Fibroblast of lung (primary cell): ENCODE measurements around the gene SELENOI. TPM values are rescaled to one million over a fixed set of nuclear protein-coding genes. Genes with fewer than 3 reads are reported as not detected.

Experiments used
- DNase-seq, 2 donors: peaks; one replicate each; pipeline versions ENCODE4 v3.0.0 to v3.0.0-alpha.2; 2010; ENCODE audit warnings: low read depth in 2 of 2
- H2AFZ ChIP-seq: 2 replicates; pipeline ENCODE4 v1.5.1; 2012; ENCODE audit warnings: low read length, control low read depth, inconsistent platforms
- H3K27ac ChIP-seq: 2 replicates; pipeline ENCODE4 v1.5.1; 2011; ENCODE audit warnings: low read length, control low read depth; ENCODE audit not compliant: insufficient read depth
- H3K27me3 ChIP-seq: 2 replicates; pipeline ENCODE4 v1.5.1; 2011; ENCODE audit warnings: mild to moderate bottlenecking, low read length; ENCODE audit not compliant: control insufficient read depth, insufficient read depth
- H3K36me3 ChIP-seq: 2 replicates; pipeline ENCODE4 v1.5.1; 2011; ENCODE audit warnings: low read length; ENCODE audit not compliant: control insufficient read depth, insufficient read depth
- H3K4me1 ChIP-seq: 2 replicates; pipeline ENCODE4 v1.5.1; 2011; ENCODE audit warnings: low read length; ENCODE audit not compliant: control insufficient read depth, insufficient read depth; ENCODE audit errors: extremely low read depth
- H3K4me2 ChIP-seq: 2 replicates; pipeline ENCODE4 v1.5.1; 2011; ENCODE audit warnings: low read length, control low read depth; ENCODE audit not compliant: insufficient read depth; ENCODE audit errors: extremely low read depth
- H3K4me3 ChIP-seq, 4 experiments: fragments of 200-600 bp in 1 of 4; sonication (generic) in 1 of 4; replicated peaks in 1 of 4; 2 replicates each; pipeline ENCODE4 v1.5.1; 2011 to 2016; ENCODE audit warnings: low read length in 4 of 4, low read depth in 3 of 4, mild to moderate bottlenecking in 3 of 4, control low read depth in 2 of 4, inconsistent platforms in 1 of 4, mixed read lengths in 1 of 4; ENCODE audit not compliant: insufficient read depth in 1 of 4; ENCODE audit errors: control extremely low read depth in 1 of 4
- H3K79me2 ChIP-seq: 2 replicates; pipeline ENCODE4 v1.5.1; 2012; ENCODE audit warnings: mild to moderate bottlenecking, low read length, inconsistent platforms; ENCODE audit not compliant: control insufficient read depth, insufficient read depth
- H3K9ac ChIP-seq: 2 replicates; pipeline ENCODE4 v1.5.1; 2011; ENCODE audit warnings: mild to moderate bottlenecking, low read length, control low read depth; ENCODE audit not compliant: insufficient read depth
- H3K9me3 ChIP-seq: 2 replicates; pipeline ENCODE4 v1.5.1; 2012; ENCODE audit warnings: low read depth, low read length; ENCODE audit not compliant: control insufficient read depth, insufficient read depth
- H4K20me1 ChIP-seq: 2 replicates; pipeline ENCODE4 v1.5.1; 2011; ENCODE audit warnings: low read length; ENCODE audit not compliant: control insufficient read depth, insufficient read depth; ENCODE audit errors: extremely low read depth
- EZH2 ChIP-seq: IDR thresholded peaks from 2 replicates; pipeline ENCODE4 v1.5.1; 2012; ENCODE audit warnings: low read length, control low read depth, mild to moderate bottlenecking; ENCODE audit errors: missing control alignments
- polyA plus RNA-seq, 2 donors: library from polyadenylated mRNA; depleted of rRNA in 1 of 2; stranded (reverse) in 1 of 2; unstranded in 1 of 2; fragments of >200 nt; gene quantifications; 2 replicates each; pipeline ENCODE4 v1.2.1, GENCODE V29; 2011 to 2012; ENCODE audit warnings: missing spikeins in 1 of 2
- total RNA-seq: library from RNA; depleted of rRNA; stranded (reverse); fragments of >200 nt; gene quantifications from 2 replicates; pipeline ENCODE4 v1.2.1, GENCODE V29; 2014
- TF ChIP-seq, protein P1 (sequence below), 2 donors: IDR thresholded peaks in 1 of 2; conservative IDR thresholded peaks in 1 of 2; 1 replicate in 1 of 2; 2 replicates in 1 of 2; pipeline ENCODE4 v1.5.1; 2011 to 2012; ENCODE audit warnings: low read length in 2 of 2, control low read depth in 1 of 2, inconsistent platforms in 1 of 2, low read depth in 1 of 2, mild to moderate bottlenecking in 1 of 2

The SELENOI gene
- total and polyA plus RNA-seq, 2 donors (not counting 1 experiment from before 2014, with no cell fraction given): 11.9 to 18.8 TPM

DNA sequence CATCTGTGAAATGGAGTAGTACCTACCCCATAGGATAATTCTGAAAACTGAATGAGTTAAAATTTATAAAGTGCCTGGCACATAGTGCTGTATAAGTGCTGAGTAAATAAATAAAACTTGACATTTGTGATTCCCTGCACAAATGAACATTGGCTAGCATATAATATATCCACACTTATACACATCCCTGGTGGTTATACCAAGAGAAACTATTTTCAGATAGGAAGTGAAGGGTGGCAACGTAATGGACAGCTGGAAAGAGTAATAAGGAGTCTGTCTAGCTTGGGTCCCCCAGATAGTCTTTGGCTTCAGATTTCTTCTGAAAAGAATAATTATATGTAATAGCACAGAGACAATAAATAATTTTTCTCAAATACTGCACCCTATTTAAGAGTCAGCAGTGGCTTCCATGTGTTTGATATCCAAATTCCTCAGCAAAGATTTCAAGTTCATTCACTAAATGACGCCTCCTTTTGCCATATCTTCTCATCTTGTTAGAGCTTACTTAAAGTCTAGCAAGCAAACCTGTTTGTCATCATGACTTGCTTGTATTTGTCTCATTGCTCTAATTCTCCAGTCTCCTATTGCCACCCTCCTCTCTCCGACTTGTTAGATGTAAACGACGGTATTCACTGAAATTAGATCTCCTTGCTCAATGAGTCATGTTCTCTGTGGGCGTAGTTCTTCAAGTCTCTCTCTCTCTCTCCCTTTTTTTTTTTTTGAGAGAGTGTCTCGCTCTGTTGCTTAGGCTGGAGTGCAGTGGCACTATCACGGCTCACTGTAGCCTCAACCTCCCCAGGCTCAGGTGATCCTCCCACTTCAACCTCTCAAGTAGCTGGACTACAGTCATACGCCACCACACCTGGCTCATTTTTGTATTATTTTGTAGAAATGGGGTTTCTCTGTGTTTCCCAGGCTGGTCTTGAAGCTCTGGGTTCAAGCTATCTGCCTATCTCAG lies 9.4 kb downstream of the SELENOI start:
- no peaks in the 10 kb centered on the region for H3K9me3 ChIP-seq
- H3K27ac ChIP-seq: no peak overlapping the region
- peak; percentile 94 to 99 for DNase-seq
- H3K36me3 ChIP-seq: no peaks in the 10 kb centered on the region
- H3K4me3 ChIP-seq: no peak overlapping the region
- H3K4me2 ChIP-seq: peak overlapping the region; percentile 56
- H3K79me2 ChIP-seq: peaks cover 46% of the 10 kb centered on the region
- H4K20me1 ChIP-seq: no peaks in the 10 kb centered on the region
- no peaks in the 10 kb centered on the region for H3K27me3 ChIP-seq
- no peak for TF ChIP-seq EZH2
- TF ChIP-seq, protein P1, sequence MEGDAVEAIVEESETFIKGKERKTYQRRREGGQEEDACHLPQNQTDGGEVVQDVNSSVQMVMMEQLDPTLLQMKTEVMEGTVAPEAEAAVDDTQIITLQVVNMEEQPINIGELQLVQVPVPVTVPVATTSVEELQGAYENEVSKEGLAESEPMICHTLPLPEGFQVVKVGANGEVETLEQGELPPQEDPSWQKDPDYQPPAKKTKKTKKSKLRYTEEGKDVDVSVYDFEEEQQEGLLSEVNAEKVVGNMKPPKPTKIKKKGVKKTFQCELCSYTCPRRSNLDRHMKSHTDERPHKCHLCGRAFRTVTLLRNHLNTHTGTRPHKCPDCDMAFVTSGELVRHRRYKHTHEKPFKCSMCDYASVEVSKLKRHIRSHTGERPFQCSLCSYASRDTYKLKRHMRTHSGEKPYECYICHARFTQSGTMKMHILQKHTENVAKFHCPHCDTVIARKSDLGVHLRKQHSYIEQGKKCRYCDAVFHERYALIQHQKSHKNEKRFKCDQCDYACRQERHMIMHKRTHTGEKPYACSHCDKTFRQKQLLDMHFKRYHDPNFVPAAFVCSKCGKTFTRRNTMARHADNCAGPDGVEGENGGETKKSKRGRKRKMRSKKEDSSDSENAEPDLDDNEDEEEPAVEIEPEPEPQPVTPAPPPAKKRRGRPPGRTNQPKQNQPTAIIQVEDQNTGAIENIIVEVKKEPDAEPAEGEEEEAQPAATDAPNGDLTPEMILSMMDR (conservative IDR thresholded peaks at IDR 0.05 in 1 of 2, IDR thresholded peaks at IDR 0.05 in 1 of 2; ENCODE audit: low read depth in 1 of 2, low read length in 2 of 2): no peak
- no peak overlapping the region for H2AFZ ChIP-seq
- H3K4me1 ChIP-seq: peaks cover 2% of the 10 kb centered on the region
- no peak overlapping the region for H3K9ac ChIP-seq

DNA sequence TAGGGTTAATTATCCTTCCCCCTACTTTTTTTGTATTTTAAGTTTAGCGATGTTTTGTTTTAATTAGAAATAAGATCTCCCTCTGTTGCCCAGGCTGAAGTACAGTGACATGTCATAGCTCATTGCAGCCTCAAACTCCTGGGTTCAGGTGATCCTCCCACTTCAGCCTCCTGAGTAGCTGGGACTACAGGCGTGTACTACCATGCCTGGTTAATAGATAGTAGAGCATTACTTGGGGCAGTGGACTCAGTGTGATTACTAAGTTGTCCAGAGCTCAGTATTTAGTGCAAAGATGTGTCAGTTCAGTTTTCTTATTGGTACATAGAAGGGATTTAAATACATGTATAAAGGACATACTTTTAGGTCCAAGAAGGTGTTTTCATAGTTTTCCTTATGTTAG lies 10.2 kb downstream of the SELENOI start:
- DNase-seq: no peak
- Histone ChIP-seq H3K4me3 (no peak overlapping the region), H3K9me3 (no peaks in the 10 kb centered on the region), H3K4me2 (no peak overlapping the region), H3K4me1 (peaks cover 2% of the 10 kb centered on the region), H4K20me1 (no peaks in the 10 kb centered on the region), H3K79me2 (peaks cover 43% of the 10 kb centered on the region), H3K9ac (no peak overlapping the region), H2AFZ (no peak overlapping the region), H3K36me3 (no peaks in the 10 kb centered on the region), H3K27ac (no peak overlapping the region), H3K27me3 (no peaks in the 10 kb centered on the region)
- TF ChIP-seq, protein P1 (conservative IDR thresholded peaks at IDR 0.05 in 1 of 2, IDR thresholded peaks at IDR 0.05 in 1 of 2; ENCODE audit: low read depth in 1 of 2, low read length in 2 of 2): no peak
- no peak for TF ChIP-seq EZH2

DNA sequence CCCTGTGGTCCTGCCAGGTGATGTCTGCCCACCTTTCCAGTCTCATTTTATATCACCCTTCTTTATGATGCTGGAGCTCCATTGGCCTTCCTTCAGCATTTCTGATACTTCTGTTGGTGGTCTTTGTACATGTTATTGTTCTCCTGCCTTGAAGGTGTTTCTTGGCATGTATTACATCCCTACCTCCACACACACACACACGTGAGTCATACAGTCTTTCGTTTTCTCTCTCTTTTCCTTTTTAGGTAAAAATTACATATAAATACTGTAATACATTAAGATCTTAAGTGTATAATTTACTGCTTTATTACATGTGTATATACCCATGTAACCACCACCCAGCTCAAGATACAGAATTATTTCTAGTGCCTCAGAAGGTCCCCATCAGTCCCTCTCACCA lies 10.8 kb downstream of the SELENOI start:
- H2AFZ ChIP-seq: no peak overlapping the region
- peak in 1 of 2 donors; percentile 40 for DNase-seq
- H3K27me3 ChIP-seq: no peaks in the 10 kb centered on the region
- H3K79me2 ChIP-seq: peaks cover 39% of the 10 kb centered on the region
- peaks cover 2% of the 10 kb centered on the region for H3K4me1 ChIP-seq
- no peak overlapping the region for H3K9ac ChIP-seq
- no peaks in the 10 kb centered on the region for H3K36me3 ChIP-seq
- H3K9me3 ChIP-seq: no peaks in the 10 kb centered on the region
- no peak overlapping the region for H3K27ac ChIP-seq
- no peak overlapping the region for H3K4me2 ChIP-seq
- H4K20me1 ChIP-seq: no peaks in the 10 kb centered on the region
- H3K4me3 ChIP-seq: no peak overlapping the region
- no peak for TF ChIP-seq EZH2
- TF ChIP-seq, protein P1 (conservative IDR thresholded peaks at IDR 0.05 in 1 of 2, IDR thresholded peaks at IDR 0.05 in 1 of 2; ENCODE audit: low read depth in 1 of 2, low read length in 2 of 2): no peak
